Keratinocyte (primary cell): ENCODE measurements around the gene TGFB1I1.

Experiments
- EZH2 ChIP-seq: IDR thresholded peaks from one replicate; pipeline ENCODE4 v1.6.1; 2012; ENCODE audit warnings: inconsistent platforms, mild to moderate bottlenecking, low read length, moderate library complexity
- TF ChIP-seq, protein P1 (sequence below), 3 experiments: IDR thresholded peaks in 1 of 3; conservative IDR thresholded peaks in 1 of 3; optimal IDR thresholded peaks in 1 of 3; 2 replicates in 2 of 3; 3 replicates in 1 of 3; pipeline versions ENCODE3 to v1.5.1; 2011; ENCODE audit warnings: low read length in 3 of 3, mild to moderate bottlenecking in 3 of 3, moderate library complexity in 2 of 3, control low read depth in 1 of 3, inconsistent platforms in 1 of 3; ENCODE audit not compliant: insufficient read depth in 2 of 3; ENCODE audit errors: extremely low read depth in 1 of 3

DNA sequence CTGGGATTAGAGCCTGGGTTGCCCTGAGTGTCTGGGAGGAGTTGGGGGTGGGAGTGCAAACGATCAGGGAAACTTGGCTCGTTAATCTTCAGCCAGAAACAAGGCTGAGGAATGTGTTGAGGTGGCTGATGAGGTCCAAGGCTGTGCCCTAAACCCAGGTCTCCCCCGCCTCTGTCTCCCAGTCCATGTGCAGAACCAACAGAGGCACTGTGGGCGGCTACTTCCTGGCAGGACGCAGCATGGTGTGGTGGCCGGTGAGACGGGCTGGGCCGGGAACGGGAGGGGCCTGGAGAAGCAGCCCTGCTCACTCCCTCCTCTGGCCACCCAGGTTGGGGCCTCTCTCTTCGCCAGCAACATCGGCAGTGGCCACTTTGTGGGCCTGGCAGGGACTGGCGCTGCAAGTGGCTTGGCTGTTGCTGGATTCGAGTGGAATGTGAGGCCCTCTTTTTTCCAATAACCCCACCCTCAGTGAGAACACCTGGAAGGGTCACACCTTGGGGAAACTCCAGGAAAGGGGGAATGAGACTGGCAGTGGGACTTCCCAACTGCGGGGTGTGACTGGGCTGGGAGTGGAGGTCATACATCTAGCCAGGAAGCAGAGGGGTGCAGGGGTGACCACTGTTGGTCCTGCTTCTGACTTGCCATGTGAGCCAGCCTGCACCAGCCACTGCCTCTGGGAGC, 12.7 kb downstream of the TGFB1I1 start:
- no peak for TF ChIP-seq EZH2
- TF ChIP-seq, protein P1, sequence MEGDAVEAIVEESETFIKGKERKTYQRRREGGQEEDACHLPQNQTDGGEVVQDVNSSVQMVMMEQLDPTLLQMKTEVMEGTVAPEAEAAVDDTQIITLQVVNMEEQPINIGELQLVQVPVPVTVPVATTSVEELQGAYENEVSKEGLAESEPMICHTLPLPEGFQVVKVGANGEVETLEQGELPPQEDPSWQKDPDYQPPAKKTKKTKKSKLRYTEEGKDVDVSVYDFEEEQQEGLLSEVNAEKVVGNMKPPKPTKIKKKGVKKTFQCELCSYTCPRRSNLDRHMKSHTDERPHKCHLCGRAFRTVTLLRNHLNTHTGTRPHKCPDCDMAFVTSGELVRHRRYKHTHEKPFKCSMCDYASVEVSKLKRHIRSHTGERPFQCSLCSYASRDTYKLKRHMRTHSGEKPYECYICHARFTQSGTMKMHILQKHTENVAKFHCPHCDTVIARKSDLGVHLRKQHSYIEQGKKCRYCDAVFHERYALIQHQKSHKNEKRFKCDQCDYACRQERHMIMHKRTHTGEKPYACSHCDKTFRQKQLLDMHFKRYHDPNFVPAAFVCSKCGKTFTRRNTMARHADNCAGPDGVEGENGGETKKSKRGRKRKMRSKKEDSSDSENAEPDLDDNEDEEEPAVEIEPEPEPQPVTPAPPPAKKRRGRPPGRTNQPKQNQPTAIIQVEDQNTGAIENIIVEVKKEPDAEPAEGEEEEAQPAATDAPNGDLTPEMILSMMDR (optimal IDR thresholded peaks at IDR 0.05 in 1 of 3, IDR thresholded peaks at IDR 0.05 in 1 of 3, conservative IDR thresholded peaks at IDR 0.05 in 1 of 3; ENCODE audit: extremely low read depth in 1 of 3, insufficient read depth in 2 of 3, low read length in 3 of 3): no peak
